ENCODE data around the gene SLC45A1. TPM values are rescaled to one million over a fixed set of nuclear protein-coding genes. Genes with fewer than 3 reads are reported as not detected.

Gene SLC45A1
- total RNA-seq, 4 donors from 2014 or later = 0.51 to 13.8 (median 7.4) TPM

- no peaks in the 10 kb centered on the region for H3K27me3 ChIP-seq
- no peak for TF ChIP-seq POLR2A (IDR thresholded peaks at IDR 0.05)
- no peak overlapping the region for H3K4me3 ChIP-seq
- DNase-seq = no peak
- no peaks in the 10 kb centered on the region for H3K9me3 ChIP-seq
- H3K4me1 ChIP-seq = peaks cover 4 to 24% of the 10 kb centered on the region in 2 donors
- no peaks in the 10 kb centered on the region for H3K36me3 ChIP-seq
- peak overlapping the region; percentile 85 to 92 for H3K27ac ChIP-seq
- intact Hi-C loops (cut with DNase I; ENCODE audit: low total_unique reads) = no loop called here
These were observed 49.8 kb downstream of the SLC45A1 start for GRCh38 chr1:8367571-8368194.

- Histone ChIP-seq H3K27me3 (no peaks in the 10 kb centered on the region), H3K9me3 (no peaks in the 10 kb centered on the region), H3K36me3 (no peaks in the 10 kb centered on the region), H3K27ac (peak overlapping the region; percentile 85 to 92), H3K4me3 (no peak overlapping the region), H3K4me1 (peaks cover 4 to 26% of the 10 kb centered on the region in 2 donors)
- intact Hi-C loops (cut with DNase I; ENCODE audit: low total_unique reads) = no loop called here
- TF ChIP-seq POLR2A (IDR thresholded peaks at IDR 0.05) = no peak
- no peak for TF ChIP-seq CTCF (IDR thresholded peaks at IDR 0.05)
- DNase-seq = peak in 1 of 2 donors; percentile 21
These were observed 51.2 kb downstream of the SLC45A1 start for GRCh38 chr1:8368956-8369639.

GRCh38 chr1:8370046-8370881 lies 52.4 kb downstream of the SLC45A1 start:
- Histone ChIP-seq H3K27me3 (no peaks in the 10 kb centered on the region), H3K27ac (peak overlapping the region; percentile 85 to 92), H3K9me3 (no peaks in the 10 kb centered on the region), H3K36me3 (no peaks in the 10 kb centered on the region), H3K4me3 (no peak overlapping the region), H3K4me1 (peaks cover 14 to 25% of the 10 kb centered on the region in 2 donors)
- TF ChIP-seq CTCF (IDR thresholded peaks at IDR 0.05) (no peak), POLR2A (IDR thresholded peaks at IDR 0.05) (no peak)
- intact Hi-C loops (cut with DNase I; ENCODE audit: low total_unique reads) = loop anchor here (10.0 kb wide), 1 partner anchor 55 kb away; no protein-coding TSS in a partner anchor
- DNase-seq = no peak

- no peak overlapping the region for H3K4me3 ChIP-seq
- peak overlapping the region; percentile 85 to 92 for H3K27ac ChIP-seq
- TF ChIP-seq POLR2A (IDR thresholded peaks at IDR 0.05) (no peak), CTCF (IDR thresholded peaks at IDR 0.05) (no peak)
- H3K4me1 ChIP-seq = peaks cover 14 to 25% of the 10 kb centered on the region in 2 donors
- H3K27me3 ChIP-seq = no peaks in the 10 kb centered on the region
- peak in 1 of 2 donors; percentile 59 for DNase-seq
- no peaks in the 10 kb centered on the region for H3K9me3 ChIP-seq
- intact Hi-C loops (cut with DNase I; ENCODE audit: low total_unique reads) = loop anchor here (10.0 kb wide), 1 partner anchor 54 kb away; no protein-coding TSS in a partner anchor
- H3K36me3 ChIP-seq = no peaks in the 10 kb centered on the region
These were observed 53.0 kb downstream of the SLC45A1 start for GRCh38 chr1:8370905-8371315.

GRCh38 chr1:8371372-8371991 lies 53.6 kb downstream of the SLC45A1 start:
- peak in 1 of 2 donors; percentile 21 for DNase-seq
- no peak for TF ChIP-seq POLR2A (IDR thresholded peaks at IDR 0.05)
- TF ChIP-seq CTCF (IDR thresholded peaks at IDR 0.05) = no peak
- peaks cover 14 to 25% of the 10 kb centered on the region in 2 donors for H3K4me1 ChIP-seq
- no peaks in the 10 kb centered on the region for H3K27me3 ChIP-seq
- intact Hi-C loops (cut with DNase I; ENCODE audit: low total_unique reads) = loop anchor here (10.0 kb wide), 1 partner anchor 53 kb away; no protein-coding TSS in a partner anchor
- H3K4me3 ChIP-seq = no peak overlapping the region
- no peaks in the 10 kb centered on the region for H3K36me3 ChIP-seq
- H3K27ac ChIP-seq = peak overlapping the region; percentile 85 to 92
- H3K9me3 ChIP-seq = no peaks in the 10 kb centered on the region

Data from uterus (tissue), 4 donors.